Mesothelial cell of epicardium (in vitro differentiated cells): Measurements from ENCODE around the gene ZDHHC11. TPM values are rescaled to one million over a fixed set of nuclear protein-coding genes. Genes with fewer than 3 reads are reported as not detected.
A peak's percentile ranks its signal among the peaks of the same experiment; 100 is the strongest.
"Not testable (repeated sequence)": the region's sequence is repeated elsewhere in the genome, so short reads cannot be mapped to it uniquely, and the experiment has no call there.

Source experiments
- DNase-seq, 2 experiments: peaks; one replicate each; pipeline ENCODE4 v3.0.0; 2021; ENCODE audit warnings: low spot score in 2 of 2; ENCODE audit not compliant: unreplicated experiment in 2 of 2
- H3K27ac Mint-ChIP-seq: 2 replicates; pipeline ENCODE4 v1.8.0; 2021; ENCODE audit warnings: mixed read lengths
- H3K27me3 Mint-ChIP-seq: 2 replicates; pipeline ENCODE4 v1.8.0; 2021; ENCODE audit warnings: low read depth, mixed read lengths
- H3K36me3 Mint-ChIP-seq: 2 replicates; pipeline ENCODE4 v1.8.0; 2021; ENCODE audit warnings: mixed read lengths
- H3K4me1 Mint-ChIP-seq: 2 replicates; pipeline ENCODE4 v1.8.0; 2021; ENCODE audit warnings: mixed read lengths
- H3K4me3 Mint-ChIP-seq: 2 replicates; pipeline ENCODE4 v1.8.0; 2021; ENCODE audit warnings: mild to moderate bottlenecking, moderate library complexity, mixed read lengths
- H3K9me3 Mint-ChIP-seq: 2 replicates; pipeline ENCODE4 v1.8.0; 2021; ENCODE audit warnings: mixed read lengths
- CTCF ChIP-seq: fragments of 200-600 bp; sonication (generic); IDR thresholded peaks from one replicate; pipeline ENCODE4 v1.5.0; 2021; ENCODE audit warnings: antibody characterized with exemption; ENCODE audit not compliant: unreplicated experiment
- total RNA-seq: library from RNA; stranded (reverse); gene quantifications from 3 replicates; pipeline ENCODE4 v1.2.1, GENCODE V29; 2021

The ZDHHC11 gene
- total RNA-seq, 1 donor from 2014 or later, result 11.4 TPM

- peaks cover 19% of the 10 kb centered on the region for H3K27me3 Mint-ChIP-seq
- no peak overlapping the region for H3K27ac Mint-ChIP-seq
- H3K36me3 Mint-ChIP-seq, result no peaks in the 10 kb centered on the region
- H3K4me3 Mint-ChIP-seq, result no peak overlapping the region
- H3K9me3 Mint-ChIP-seq, result no peaks in the 10 kb centered on the region
- no peak for TF ChIP-seq CTCF
- no peak for DNase-seq
- peaks cover 4% of the 10 kb centered on the region for H3K4me1 Mint-ChIP-seq
Measured at GRCh38 chr5:758698-759053, 92.1 kb downstream of the ZDHHC11 start.

- no peak for TF ChIP-seq CTCF
- peaks cover 4% of the 10 kb centered on the region for H3K4me1 Mint-ChIP-seq
- DNase-seq, result peak in 1 of 2 experiments; percentile 39
- no peaks in the 10 kb centered on the region for H3K9me3 Mint-ChIP-seq
- no peaks in the 10 kb centered on the region for H3K36me3 Mint-ChIP-seq
- H3K27me3 Mint-ChIP-seq, result peaks cover 15% of the 10 kb centered on the region
- H3K4me3 Mint-ChIP-seq, result no peak overlapping the region
- H3K27ac Mint-ChIP-seq, result no peak overlapping the region
Measured at GRCh38 chr5:757931-758697, 92.7 kb downstream of the ZDHHC11 start.

GRCh38 chr5:757346-757930 lies 93.3 kb downstream of the ZDHHC11 start:
- Mint-ChIP-seq H3K27ac (no peak overlapping the region), H3K27me3 (peaks cover 15% of the 10 kb centered on the region), H3K36me3 (no peaks in the 10 kb centered on the region), H3K4me3 (no peak overlapping the region), H3K4me1 (peaks cover 4% of the 10 kb centered on the region), H3K9me3 (no peaks in the 10 kb centered on the region)
- TF ChIP-seq CTCF, result no peak
- DNase-seq, result peak in 1 of 2 experiments; percentile 38

GRCh38 chr5:756865-757345 lies 93.9 kb downstream of the ZDHHC11 start:
- Mint-ChIP-seq H3K27ac (no peak overlapping the region), H3K9me3 (no peaks in the 10 kb centered on the region), H3K4me1 (peaks cover 4% of the 10 kb centered on the region), H3K36me3 (no peaks in the 10 kb centered on the region), H3K27me3 (peaks cover 15% of the 10 kb centered on the region), H3K4me3 (no peak overlapping the region)
- no peak for DNase-seq
- no peak for TF ChIP-seq CTCF

- no peak for DNase-seq
- Mint-ChIP-seq H3K36me3 (no peaks in the 10 kb centered on the region), H3K27me3 (peaks cover 15% of the 10 kb centered on the region), H3K27ac (no peak overlapping the region), H3K4me3 (no peak overlapping the region), H3K4me1 (peaks cover 4% of the 10 kb centered on the region), H3K9me3 (no peaks in the 10 kb centered on the region)
- TF ChIP-seq CTCF, result no peak
Measured at GRCh38 chr5:756171-756570, 94.6 kb downstream of the ZDHHC11 start.

- DNase-seq, H3K27ac Mint-ChIP-seq: not testable (repeated sequence)
Measured at GRCh38 chr5:754143-754632, 96.6 kb downstream of the ZDHHC11 start.

GRCh38 chr5:753567-754142 lies 97.1 kb downstream of the ZDHHC11 start:
- H3K36me3 Mint-ChIP-seq, H3K4me1 Mint-ChIP-seq, H3K27ac Mint-ChIP-seq, H3K9me3 Mint-ChIP-seq, DNase-seq, H3K27me3 Mint-ChIP-seq, H3K4me3 Mint-ChIP-seq: not testable (repeated sequence)

More at GRCh38 chr5:754143-754632, 96.6 kb downstream of the ZDHHC11 start:
- not testable (repeated sequence) for H3K4me3 Mint-ChIP-seq, H3K9me3 Mint-ChIP-seq, H3K36me3 Mint-ChIP-seq, H3K4me1 Mint-ChIP-seq
- H3K27me3 Mint-ChIP-seq, result peaks cover 11% of the 10 kb centered on the region

- H3K4me3 Mint-ChIP-seq, H3K27ac Mint-ChIP-seq, H3K36me3 Mint-ChIP-seq, DNase-seq, H3K9me3 Mint-ChIP-seq, H3K4me1 Mint-ChIP-seq, H3K27me3 Mint-ChIP-seq: not testable (repeated sequence)
Measured at GRCh38 chr5:752532-753115, 98.2 kb downstream of the ZDHHC11 start.
